Measurements from ENCODE around the gene PDGFC.
"Not testable (repeated sequence)": the region's sequence is repeated elsewhere in the genome, so short reads cannot be mapped to it uniquely, and the experiment has no call there.

The PDGFC gene

GRCh38 chr4:156896527-156896926, 75.1 kb downstream of the PDGFC start:
- DNase-seq, result peak in 1 of 2 experiments; percentile 21

- no peak for DNase-seq
These were observed 77.4 kb downstream of the PDGFC start for GRCh38 chr4:156894234-156894633.

- DNase-seq, result no peak
These were observed 78.8 kb downstream of the PDGFC start for GRCh38 chr4:156892805-156893204.

GRCh38 chr4:156889616-156890594, 81.7 kb downstream of the PDGFC start:
- no peak for DNase-seq

- no peak for DNase-seq
These were observed 82.8 kb downstream of the PDGFC start for GRCh38 chr4:156888762-156889161.

GRCh38 chr4:156886481-156886880, 85.1 kb downstream of the PDGFC start:
- DNase-seq, result no peak

DNA sequence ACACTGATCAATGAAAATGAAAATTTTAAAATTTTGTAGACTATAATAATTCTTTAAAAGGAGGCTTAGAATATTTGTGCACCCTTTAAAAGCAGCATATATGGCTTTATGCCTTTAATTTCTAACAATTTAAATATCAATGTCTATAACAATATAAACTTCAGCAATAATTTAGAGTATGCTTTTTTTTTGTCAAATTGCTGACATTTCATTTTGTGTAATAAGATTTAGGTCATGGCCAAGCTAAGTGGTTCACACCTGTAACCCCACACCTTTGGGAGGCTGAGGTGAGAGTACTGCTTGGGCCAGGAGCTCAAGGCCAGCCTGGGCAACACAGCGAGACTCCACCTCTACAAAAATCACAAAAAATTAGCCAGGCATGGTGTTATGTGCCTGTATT, 86.2 kb downstream of the PDGFC start:
- DNase-seq, result no peak

DNA sequence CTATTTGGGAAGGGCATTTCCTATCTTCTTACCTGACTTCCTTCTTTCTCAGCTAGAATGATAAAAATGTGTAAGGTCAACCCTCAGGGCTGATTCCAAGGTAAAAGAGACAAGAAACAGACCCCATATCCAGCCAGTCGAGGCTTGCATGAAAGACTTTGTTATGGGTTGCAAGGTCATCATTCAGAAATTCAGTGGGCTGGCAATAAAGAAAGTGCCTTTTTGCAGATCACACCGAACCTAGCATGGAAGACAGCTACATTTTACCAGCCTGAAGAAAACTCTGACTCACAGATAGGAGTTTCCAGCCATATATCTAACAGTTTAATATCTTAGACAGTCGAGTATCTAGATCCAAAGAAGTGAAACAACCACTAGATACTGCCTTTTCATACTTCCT, 87.4 kb downstream of the PDGFC start:
- no peak for DNase-seq

- no peak for DNase-seq
These were observed 95.9 kb downstream of the PDGFC start for GRCh38 chr4:156875704-156876103.

DNA sequence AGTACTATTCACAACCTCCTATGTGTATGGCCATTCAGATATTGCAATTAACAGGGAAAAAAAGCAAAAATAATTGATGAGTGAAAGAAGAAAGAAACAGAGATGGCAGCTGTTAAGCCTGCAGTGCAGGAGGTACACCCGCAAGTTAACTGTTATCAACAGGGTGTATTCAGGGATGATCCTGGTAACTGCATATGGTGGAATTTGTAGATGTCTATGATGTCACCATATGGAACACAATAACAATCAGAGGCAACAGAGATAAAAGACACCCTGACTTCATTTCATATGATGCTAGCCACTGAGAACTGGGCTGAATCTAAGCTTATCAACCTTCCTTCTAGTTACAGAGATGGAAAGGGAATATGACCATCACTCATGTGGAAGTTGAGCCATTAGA, 96.5 kb downstream of the PDGFC start:
- no peak for DNase-seq

GRCh38 chr4:156873799-156874198, 97.8 kb downstream of the PDGFC start:
- no peak for DNase-seq

DNA sequence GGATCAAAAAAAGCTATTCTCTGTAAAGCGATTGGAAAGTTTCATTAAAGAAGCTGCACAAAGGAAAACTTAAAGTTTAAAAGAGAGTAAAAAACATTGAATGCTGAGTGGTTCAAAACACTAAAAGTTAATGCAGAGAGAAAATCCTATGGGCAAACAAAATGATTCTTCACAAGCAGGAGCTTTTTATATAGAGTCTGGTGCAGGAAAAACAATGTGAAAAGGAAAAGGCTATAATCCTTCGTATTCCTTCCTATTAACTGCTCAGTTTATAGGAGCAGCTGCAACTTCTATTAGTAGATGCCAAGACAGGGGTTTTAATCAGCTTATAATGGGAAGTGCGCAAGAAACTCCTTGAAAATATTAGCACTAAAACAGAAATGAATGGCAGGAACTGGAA, 100.7 kb downstream of the PDGFC start:
- DNase-seq, result no peak

GRCh38 chr4:156870131-156870530, 101.5 kb downstream of the PDGFC start:
- DNase-seq, result no peak

GRCh38 chr4:156866088-156866487, 105.5 kb downstream of the PDGFC start:
- DNase-seq, result not testable (repeated sequence)

DNA sequence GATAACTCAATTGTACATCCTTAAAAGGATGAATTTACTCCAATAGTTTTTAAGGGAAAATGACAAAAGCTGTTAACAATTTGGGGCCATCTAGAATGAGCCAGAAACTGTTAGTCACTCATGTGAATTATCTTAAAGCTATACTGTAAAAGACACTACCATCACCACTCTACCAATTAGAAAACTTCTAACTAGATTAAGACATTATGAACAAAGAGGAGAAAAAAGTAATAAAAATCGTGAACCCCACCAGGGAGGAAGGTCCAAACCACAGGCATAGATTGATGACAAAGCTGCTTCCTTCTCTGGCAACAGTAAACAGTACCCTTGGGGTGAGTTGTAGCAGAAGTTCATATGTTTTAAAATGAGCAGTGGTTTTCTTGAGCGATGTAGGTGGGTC, 106.1 kb downstream of the PDGFC start:
- peak; percentile 27 to 32 for DNase-seq

- no peak for DNase-seq
These were observed 113.5 kb downstream of the PDGFC start for GRCh38 chr4:156858071-156858470.

DNA sequence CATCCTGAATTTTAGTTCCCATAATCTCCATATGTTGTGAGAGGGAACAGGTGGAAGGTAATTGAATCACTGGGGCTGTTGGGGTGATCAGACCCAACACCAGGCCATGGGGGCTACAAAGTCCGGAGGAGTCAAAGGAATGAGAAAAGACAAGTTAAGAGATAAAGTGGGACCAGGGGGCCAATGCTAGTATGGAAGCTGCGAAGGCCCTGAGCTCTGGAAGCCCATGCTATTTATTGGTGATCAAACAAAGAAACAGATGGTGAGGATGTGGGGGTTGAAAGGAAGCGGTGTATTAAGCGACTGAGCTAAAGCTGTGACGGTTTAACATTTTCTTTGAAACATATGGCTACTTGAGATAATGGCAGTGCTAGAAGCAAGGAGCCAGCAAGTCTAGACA, 132.8 kb downstream of the PDGFC start:
- DNase-seq, result no peak

GRCh38 chr4:156837625-156838345, 133.8 kb downstream of the PDGFC start:
- DNase-seq, result no peak

DNA sequence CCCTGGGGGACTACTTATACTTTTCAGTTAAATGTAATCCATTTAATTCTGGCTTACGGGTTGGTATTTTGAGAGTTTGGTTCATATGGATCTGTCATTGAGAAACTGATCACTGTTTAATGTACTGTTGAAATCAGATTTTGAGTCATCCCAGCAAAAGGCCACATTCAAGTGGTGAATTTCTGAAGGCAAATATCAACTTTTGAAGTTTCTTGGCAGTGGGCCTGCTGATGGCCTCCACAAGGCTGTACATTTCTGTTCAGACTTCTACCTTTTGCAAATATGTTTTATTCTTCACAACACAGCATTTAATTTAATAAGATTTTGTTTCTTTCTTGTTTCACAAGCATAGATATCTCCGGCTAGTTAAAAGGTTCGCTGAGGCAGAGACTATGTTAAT, 138.7 kb downstream of the PDGFC start:
- no peak for DNase-seq

DNA sequence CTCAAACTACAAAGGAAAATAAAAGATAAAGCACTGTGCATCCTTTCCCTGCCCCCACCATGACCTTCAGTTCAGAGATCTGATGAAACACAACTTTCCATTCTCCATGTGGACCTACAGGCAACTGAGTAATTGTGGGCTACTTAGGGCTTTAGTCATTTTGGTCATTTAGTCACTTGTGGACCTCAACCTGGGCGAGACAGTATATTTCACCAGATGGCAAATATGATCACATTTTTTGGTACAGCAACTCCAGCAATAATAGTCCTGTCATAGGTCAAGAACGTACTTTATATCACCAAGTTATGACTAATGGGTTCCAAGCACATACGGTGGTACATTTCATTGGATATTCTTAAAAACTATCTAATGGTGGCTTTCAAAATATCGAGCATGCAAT, 141.2 kb downstream of the PDGFC start:
- DNase-seq, result no peak

DNA sequence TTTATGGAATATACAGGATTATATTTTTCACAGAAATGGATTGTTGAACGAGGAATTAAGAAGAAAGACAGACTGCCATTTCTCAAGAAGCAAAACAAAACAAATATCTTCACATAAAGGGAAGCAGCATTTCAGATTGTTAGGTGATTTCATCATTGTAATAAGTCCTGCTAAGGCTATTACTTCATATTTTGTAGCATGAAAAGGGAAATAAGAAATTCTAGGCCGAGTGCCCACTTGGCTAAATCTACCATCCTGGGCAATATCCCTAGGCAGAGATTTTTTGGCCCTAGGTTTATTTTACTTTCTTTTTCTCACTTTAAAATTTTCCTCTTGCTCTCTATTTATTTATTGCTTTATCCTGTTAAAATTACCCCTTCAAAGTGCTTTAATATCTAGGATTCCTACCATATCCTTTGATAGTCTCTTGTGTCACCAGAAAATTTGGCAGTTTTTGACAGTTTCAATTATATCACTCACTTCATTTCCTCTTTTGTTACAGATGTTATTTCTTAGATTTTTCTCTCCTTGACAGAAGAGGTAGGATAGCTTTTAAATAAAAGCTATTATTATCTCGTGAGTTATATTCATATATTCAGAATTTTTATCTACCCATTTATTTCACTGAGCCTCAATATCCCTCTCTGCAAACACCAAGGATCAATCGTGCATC, 142.3 kb downstream of the PDGFC start:
- DNase-seq, result peak in 1 of 2 experiments; percentile 21

DNA sequence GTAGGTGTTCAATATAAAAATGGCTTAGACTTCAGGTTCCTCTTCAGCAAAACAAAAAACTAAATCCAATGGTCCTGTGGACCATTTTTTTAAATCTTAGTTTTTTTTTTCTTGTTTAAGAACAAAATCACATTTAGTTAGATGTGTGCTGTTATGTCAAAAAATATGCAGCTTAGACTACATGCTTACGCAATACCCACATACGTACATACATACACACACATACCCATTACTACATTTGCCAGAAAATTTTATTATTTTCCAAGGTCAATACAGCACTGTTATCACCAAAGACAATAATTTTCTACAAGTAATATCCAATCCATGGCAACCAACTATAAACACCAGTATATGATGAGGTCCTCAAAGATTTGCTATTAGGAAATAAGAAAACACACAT, 144.1 kb downstream of the PDGFC start:
- DNase-seq, result no peak

GRCh38 chr4:156825074-156825473, 146.5 kb downstream of the PDGFC start:
- no peak for DNase-seq

Data from Kasumi-1 (cell line).